NCI-H187 treated with DMSO at 0.1 percent for 48 hours (cell line): Measurements from ENCODE around the gene STBD1.
"Not testable (repeated sequence)": the region's sequence is repeated elsewhere in the genome, so short reads cannot be mapped to it uniquely, and the experiment has no call there.

Source experiments
- DNase-seq: peaks from one replicate; lab custom pipeline; 2025; lab: John Stamatoyannopoulos, UW

Gene STBD1

GRCh38 chr4:76322236-76322635, 15.7 kb downstream of the STBD1 start:
- DNase-seq, result no peak

- DNase-seq, result no peak
Measured at GRCh38 chr4:76325072-76325471, 18.5 kb downstream of the STBD1 start.

GRCh38 chr4:76326515-76326914, 20.0 kb downstream of the STBD1 start:
- no peak for DNase-seq

GRCh38 chr4:76334885-76335284, 28.4 kb downstream of the STBD1 start:
- no peak for DNase-seq

- DNase-seq, result no peak
Measured at GRCh38 chr4:76339364-76339763, 32.8 kb downstream of the STBD1 start.

- no peak for DNase-seq
Measured at GRCh38 chr4:76341063-76341462, 34.5 kb downstream of the STBD1 start.

GRCh38 chr4:76342191-76342590, 35.7 kb downstream of the STBD1 start:
- peak; percentile 86 for DNase-seq

GRCh38 chr4:76342803-76343202, 36.3 kb downstream of the STBD1 start:
- no peak for DNase-seq

- no peak for DNase-seq
Measured at GRCh38 chr4:76354517-76355473, 48.3 kb downstream of the STBD1 start.

GRCh38 chr4:76357981-76358380, 51.4 kb downstream of the STBD1 start:
- DNase-seq, result no peak

GRCh38 chr4:76359881-76360466, 53.4 kb downstream of the STBD1 start:
- DNase-seq, result not testable (repeated sequence)
